HL-60 (cell line): ENCODE results near the gene RTF2.

ENCODE experiments used
- CTCF ChIP-seq: IDR thresholded peaks from one replicate; pipeline ENCODE4 v1.5.1; 2011; ENCODE audit warnings: low read length, control low read depth, inconsistent platforms; ENCODE audit not compliant: insufficient read depth
- GABPA ChIP-seq: IDR thresholded peaks from 2 replicates; pipeline ENCODE4 v1.6.1; 2012; ENCODE audit warnings: low read depth
- POLR2AphosphoS5 ChIP-seq: IDR thresholded peaks from 2 replicates; pipeline ENCODE4 v1.6.1; 2012; ENCODE audit warnings: low read depth
- SPI1 ChIP-seq: IDR thresholded peaks from 2 replicates; pipeline ENCODE4 v1.6.1; 2012; ENCODE audit warnings: low read depth, mild to moderate bottlenecking, borderline replicate concordance
- TF ChIP-seq, protein P1 (sequence below): IDR thresholded peaks from 2 replicates; pipeline ENCODE4 v1.6.1; 2012; ENCODE audit warnings: low read depth; ENCODE audit not compliant: insufficient replicate concordance

GRCh38 chr20:56445130-56445529 is 23.3 kb upstream of the RTF2 start:
- TF ChIP-seq POLR2AphosphoS5 (no peak), CTCF (no peak), SPI1 (no peak), GABPA (no peak)
- TF ChIP-seq, protein P1, sequence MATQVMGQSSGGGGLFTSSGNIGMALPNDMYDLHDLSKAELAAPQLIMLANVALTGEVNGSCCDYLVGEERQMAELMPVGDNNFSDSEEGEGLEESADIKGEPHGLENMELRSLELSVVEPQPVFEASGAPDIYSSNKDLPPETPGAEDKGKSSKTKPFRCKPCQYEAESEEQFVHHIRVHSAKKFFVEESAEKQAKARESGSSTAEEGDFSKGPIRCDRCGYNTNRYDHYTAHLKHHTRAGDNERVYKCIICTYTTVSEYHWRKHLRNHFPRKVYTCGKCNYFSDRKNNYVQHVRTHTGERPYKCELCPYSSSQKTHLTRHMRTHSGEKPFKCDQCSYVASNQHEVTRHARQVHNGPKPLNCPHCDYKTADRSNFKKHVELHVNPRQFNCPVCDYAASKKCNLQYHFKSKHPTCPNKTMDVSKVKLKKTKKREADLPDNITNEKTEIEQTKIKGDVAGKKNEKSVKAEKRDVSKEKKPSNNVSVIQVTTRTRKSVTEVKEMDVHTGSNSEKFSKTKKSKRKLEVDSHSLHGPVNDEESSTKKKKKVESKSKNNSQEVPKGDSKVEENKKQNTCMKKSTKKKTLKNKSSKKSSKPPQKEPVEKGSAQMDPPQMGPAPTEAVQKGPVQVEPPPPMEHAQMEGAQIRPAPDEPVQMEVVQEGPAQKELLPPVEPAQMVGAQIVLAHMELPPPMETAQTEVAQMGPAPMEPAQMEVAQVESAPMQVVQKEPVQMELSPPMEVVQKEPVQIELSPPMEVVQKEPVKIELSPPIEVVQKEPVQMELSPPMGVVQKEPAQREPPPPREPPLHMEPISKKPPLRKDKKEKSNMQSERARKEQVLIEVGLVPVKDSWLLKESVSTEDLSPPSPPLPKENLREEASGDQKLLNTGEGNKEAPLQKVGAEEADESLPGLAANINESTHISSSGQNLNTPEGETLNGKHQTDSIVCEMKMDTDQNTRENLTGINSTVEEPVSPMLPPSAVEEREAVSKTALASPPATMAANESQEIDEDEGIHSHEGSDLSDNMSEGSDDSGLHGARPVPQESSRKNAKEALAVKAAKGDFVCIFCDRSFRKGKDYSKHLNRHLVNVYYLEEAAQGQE = no peak
